HCT116 (cell line): Measurements from ENCODE around the gene TRPT1. TPM values are rescaled to one million over a fixed set of nuclear protein-coding genes. Genes with fewer than 3 reads are reported as not detected.

Experiments
- ATAC-seq: fragments of 200-7000 bp; cut with Tn5 transposase; 2 replicates; pipeline ENCODE4 v1.9.1; 2020; ENCODE audit warnings: mild to moderate bottlenecking, moderate library complexity
- BruUV-seq: library from RNA; stranded (reverse); fragments of 400-500 nt; replicated peaks from 2 replicates; lab custom pipeline; 2021; lab: Mats Ljungman, UMichigan
- CTCF ChIA-PET: fragments of 300-600 bp; sonication (Branson Sonifier 250); formaldehyde crosslinking; loops from one replicate; lab custom pipeline; 2021; ENCODE audit warnings: antibody characterized with exemption; lab: Charles Lee
- POLR2A ChIA-PET: fragments of 300-600, 350-600 bp; sonication (Branson Sonifier 250); formaldehyde crosslinking; loops from one replicate; lab custom pipeline; 2021; ENCODE audit warnings: antibody characterized with exemption; lab: Charles Lee
- RAD21 ChIA-PET, 2 experiments: fragments of 300-600 bp; sonication (Branson Sonifier 250); formaldehyde crosslinking; loops; one replicate each; lab custom pipeline; 2023; ENCODE audit warnings: low total read pairs in 2 of 2; ENCODE audit not compliant: uncharacterized antibody in 2 of 2, unreplicated experiment in 2 of 2, low non-redundant PET in 1 of 2; lab: Charles Lee
- DNase-seq: peaks from one replicate; pipeline ENCODE4 v3.0.0-alpha.2; 2010; ENCODE audit warnings: low read depth, low spot score
- H2AFZ ChIP-seq: fragments of 200-600 bp; shearing (Covaris generic), sonication (generic); 2 replicates; pipeline ENCODE4 v1.6.1; 2017; ENCODE audit warnings: low read depth, mixed run types, mixed read lengths, antibody characterized with exemption, low read length; ENCODE audit not compliant: poor library complexity, severe bottlenecking
- H3K27ac ChIP-seq: 2 replicates; pipeline ENCODE4 v1.5.1; 2012; ENCODE audit warnings: low read depth, low read length
- H3K27me3 ChIP-seq: fragments of 200-600 bp; sonication (generic); 2 replicates; pipeline ENCODE4 v1.6.1; 2016; ENCODE audit warnings: mixed run types, low read length, mixed read lengths; ENCODE audit not compliant: insufficient read depth
- H3K36me3 ChIP-seq, 2 experiments: fragments of 200-500 bp in 1 of 2; fragments of 200-600 bp in 1 of 2; sonication (Bioruptor generic) in 1 of 2; sonication (generic) in 1 of 2; 2 replicates each; pipeline versions ENCODE4 v1.5.1 to v1.6.1; 2014 to 2016; ENCODE audit warnings: low read length in 2 of 2, inconsistent platforms in 1 of 2, mixed read lengths in 1 of 2, mixed run types in 1 of 2; ENCODE audit not compliant: insufficient read depth in 2 of 2, control insufficient read depth in 1 of 2
- H3K4me1 ChIP-seq, 2 experiments: fragments of 200-600 bp in 1 of 2; sonication (generic) in 1 of 2; 2 replicates each; pipeline versions ENCODE4 v1.5.1 to v1.6.1; 2012 to 2017; ENCODE audit warnings: low read length in 2 of 2, inconsistent platforms in 1 of 2, mild to moderate bottlenecking in 1 of 2, mixed read lengths in 1 of 2, mixed run types in 1 of 2, moderate library complexity in 1 of 2; ENCODE audit not compliant: insufficient read depth in 2 of 2, control insufficient read depth in 1 of 2
- H3K4me2 ChIP-seq: fragments of 200-600 bp; sonication (generic); 2 replicates; pipeline ENCODE4 v1.6.1; 2017; ENCODE audit warnings: mixed run types, low read length, mixed read lengths
- H3K4me3 ChIP-seq, 2 experiments: fragments of 200-600 bp in 1 of 2; sonication (generic) in 1 of 2; replicated peaks in 1 of 2; 2 replicates each; pipeline ENCODE4 v1.5.1; 2011 to 2016; ENCODE audit warnings: low read length in 2 of 2, control low read depth in 1 of 2, low read depth in 1 of 2, mild to moderate bottlenecking in 1 of 2, mixed read lengths in 1 of 2, mixed run types in 1 of 2
- H3K79me2 ChIP-seq: fragments of 200-600 bp; sonication (generic); 2 replicates; pipeline ENCODE4 v1.6.1; 2017; ENCODE audit warnings: mild to moderate bottlenecking, mixed run types, low read length, moderate library complexity, mixed read lengths; ENCODE audit not compliant: insufficient read depth
- H3K9ac ChIP-seq: fragments of 200-600 bp; sonication (generic); 2 replicates; pipeline ENCODE4 v1.6.1; 2016; ENCODE audit warnings: low read length, mixed read lengths
- H3K9me2 ChIP-seq: fragments of 200-600 bp; sonication (generic), shearing (Covaris generic); 2 replicates; pipeline ENCODE4 v1.6.1; 2017; ENCODE audit warnings: mixed run types, mild to moderate bottlenecking, moderate library complexity; ENCODE audit not compliant: insufficient read depth
- H3K9me3 ChIP-seq, 2 experiments: fragments of 200-500 bp in 1 of 2; fragments of 200-600 bp in 1 of 2; sonication (Bioruptor generic) in 1 of 2; sonication (generic) in 1 of 2; 2 replicates each; pipeline ENCODE4 v1.6.1; 2014 to 2017; ENCODE audit warnings: low read length in 2 of 2, mixed read lengths in 2 of 2, inconsistent platforms in 1 of 2, low read depth in 1 of 2, mild to moderate bottlenecking in 1 of 2, mixed run types in 1 of 2, moderate library complexity in 1 of 2; ENCODE audit not compliant: control insufficient read depth in 1 of 2, insufficient read depth in 1 of 2
- H4K20me1 ChIP-seq: fragments of 200-600 bp; sonication (generic), shearing (Covaris generic); 2 replicates; pipeline ENCODE4 v1.6.1; 2017; ENCODE audit warnings: mixed run types, mild to moderate bottlenecking, moderate library complexity; ENCODE audit not compliant: insufficient read depth
- CBX3 ChIP-seq: IDR thresholded peaks from 2 replicates; pipeline ENCODE4 v1.6.1; 2012; ENCODE audit warnings: low read depth
- ELF1 ChIP-seq: IDR thresholded peaks from 2 replicates; pipeline ENCODE4 v1.6.1; 2012; ENCODE audit warnings: low read depth, borderline replicate concordance
- EZH2 ChIP-seq: fragments of 200-600 bp; sonication (generic); IDR thresholded peaks from 2 replicates; pipeline ENCODE4 v1.6.1; 2017; ENCODE audit warnings: antibody characterized with exemption, mixed run types
- EZH2phosphoT487 ChIP-seq: fragments of 200-600 bp; IDR thresholded peaks from 2 replicates; pipeline ENCODE4 v1.6.1; 2018; ENCODE audit warnings: antibody characterized with exemption, borderline replicate concordance
- JUND ChIP-seq: IDR thresholded peaks from 2 replicates; pipeline ENCODE4 v1.6.1; 2012
- POLR2AphosphoS5 ChIP-seq: IDR thresholded peaks from 2 replicates; pipeline ENCODE4 v1.6.1; 2011; ENCODE audit warnings: mild to moderate bottlenecking, low read depth, low read length, moderate library complexity
- TCF7L2 ChIP-seq: IDR thresholded peaks from 2 replicates; pipeline ENCODE4 v1.7.0; 2011; ENCODE audit warnings: borderline replicate concordance, inconsistent platforms; ENCODE audit not compliant: insufficient read depth, insufficient read length; ENCODE audit errors: extremely low read depth
- intact Hi-C: fragments of 100-400 bp; cut with micrococcal nuclease; formaldehyde crosslinking; loops from 2 replicates; pipeline ENCODE4 v1.10.0; 2022
- total RNA-seq: library from RNA; stranded (reverse); gene quantifications from one replicate; pipeline ENCODE4 v1.2.1, GENCODE V29; 2021; ENCODE audit not compliant: unreplicated experiment
- TF ChIP-seq, protein P1 (sequence below): IDR thresholded peaks from 2 replicates; pipeline ENCODE4 v1.6.1; 2012; ENCODE audit warnings: low read depth

The TRPT1 gene
- total RNA-seq, 1 experiment from 2014 or later = 43.2 TPM

- TF ChIP-seq ELF1 (no peak), TCF7L2 (no peak), EZH2phosphoT487 (no peak)
- TF ChIP-seq, all 23 proteins: peak for 0
Observed at GRCh38 chr11:64209563-64209843, 16.5 kb downstream of the TRPT1 start (continued).

DNA sequence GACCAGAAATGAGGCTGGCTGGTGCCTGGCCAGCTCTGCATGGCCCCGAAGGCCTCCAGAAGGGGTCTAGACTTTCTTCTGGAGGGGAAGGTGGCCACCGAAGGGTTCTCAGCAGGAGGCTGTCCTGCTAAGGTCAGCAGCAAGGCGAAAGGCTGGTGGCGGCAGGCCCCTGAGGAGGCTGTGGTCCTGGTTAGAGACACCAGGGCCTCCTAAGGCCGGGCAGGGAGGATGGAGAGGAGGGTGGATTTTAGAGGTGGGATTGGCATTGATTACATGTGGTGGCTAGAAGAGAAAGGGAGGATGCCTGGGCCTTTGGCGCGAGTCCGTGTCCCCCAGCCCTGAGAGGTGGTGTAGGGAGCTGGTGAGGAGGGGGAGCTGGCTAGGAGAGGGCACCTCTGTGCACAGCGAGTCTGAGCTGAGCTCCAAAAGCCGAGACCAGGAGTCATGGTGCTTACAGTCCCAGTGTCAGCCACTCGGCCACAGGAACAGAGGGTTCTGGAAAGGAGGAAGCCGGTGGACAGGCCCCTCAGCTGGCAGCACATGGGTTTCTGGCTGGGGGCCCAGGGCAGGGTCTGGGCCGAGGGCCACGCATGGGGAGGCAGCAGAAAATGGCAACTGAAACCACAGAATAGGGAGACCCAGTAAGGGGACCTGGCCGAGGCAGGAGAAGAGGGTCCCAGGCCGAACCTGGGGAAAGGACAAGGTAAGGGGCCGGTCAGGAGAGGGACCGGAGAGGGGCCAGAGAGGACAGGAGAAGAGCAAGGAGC lies 17.0 kb downstream of the TRPT1 start:
- H3K9ac ChIP-seq = no peak overlapping the region
- ChIA-PET POLR2A (no interaction called here), RAD21 (no interaction called here), CTCF (no interaction called here)
- H3K27me3 ChIP-seq = no peaks in the 10 kb centered on the region
- H3K9me3 ChIP-seq = no peaks in the 10 kb centered on the region
- intact Hi-C loops = no loop called here
- H3K4me1 ChIP-seq = peaks cover 0 to 7% of the 10 kb centered on the region in 2 experiments; a peak in 1 of 4 replicates
- TF ChIP-seq EZH2 (no peak), POLR2AphosphoS5 (no peak), JUND (no peak), CBX3 (no peak)
- TF ChIP-seq, protein P1, sequence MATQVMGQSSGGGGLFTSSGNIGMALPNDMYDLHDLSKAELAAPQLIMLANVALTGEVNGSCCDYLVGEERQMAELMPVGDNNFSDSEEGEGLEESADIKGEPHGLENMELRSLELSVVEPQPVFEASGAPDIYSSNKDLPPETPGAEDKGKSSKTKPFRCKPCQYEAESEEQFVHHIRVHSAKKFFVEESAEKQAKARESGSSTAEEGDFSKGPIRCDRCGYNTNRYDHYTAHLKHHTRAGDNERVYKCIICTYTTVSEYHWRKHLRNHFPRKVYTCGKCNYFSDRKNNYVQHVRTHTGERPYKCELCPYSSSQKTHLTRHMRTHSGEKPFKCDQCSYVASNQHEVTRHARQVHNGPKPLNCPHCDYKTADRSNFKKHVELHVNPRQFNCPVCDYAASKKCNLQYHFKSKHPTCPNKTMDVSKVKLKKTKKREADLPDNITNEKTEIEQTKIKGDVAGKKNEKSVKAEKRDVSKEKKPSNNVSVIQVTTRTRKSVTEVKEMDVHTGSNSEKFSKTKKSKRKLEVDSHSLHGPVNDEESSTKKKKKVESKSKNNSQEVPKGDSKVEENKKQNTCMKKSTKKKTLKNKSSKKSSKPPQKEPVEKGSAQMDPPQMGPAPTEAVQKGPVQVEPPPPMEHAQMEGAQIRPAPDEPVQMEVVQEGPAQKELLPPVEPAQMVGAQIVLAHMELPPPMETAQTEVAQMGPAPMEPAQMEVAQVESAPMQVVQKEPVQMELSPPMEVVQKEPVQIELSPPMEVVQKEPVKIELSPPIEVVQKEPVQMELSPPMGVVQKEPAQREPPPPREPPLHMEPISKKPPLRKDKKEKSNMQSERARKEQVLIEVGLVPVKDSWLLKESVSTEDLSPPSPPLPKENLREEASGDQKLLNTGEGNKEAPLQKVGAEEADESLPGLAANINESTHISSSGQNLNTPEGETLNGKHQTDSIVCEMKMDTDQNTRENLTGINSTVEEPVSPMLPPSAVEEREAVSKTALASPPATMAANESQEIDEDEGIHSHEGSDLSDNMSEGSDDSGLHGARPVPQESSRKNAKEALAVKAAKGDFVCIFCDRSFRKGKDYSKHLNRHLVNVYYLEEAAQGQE = no peak
- no peak overlapping the region for H3K4me2 ChIP-seq
- no peaks in the 10 kb centered on the region for H3K9me2 ChIP-seq
- no peaks in the 10 kb centered on the region for H4K20me1 ChIP-seq
- H2AFZ ChIP-seq = no peak overlapping the region
- ATAC-seq (no peak), DNase-seq (no peak)
- H3K27ac ChIP-seq = no peak overlapping the region
- no TSS peak for BruUV-seq
- H3K79me2 ChIP-seq = peaks cover 4% of the 10 kb centered on the region; the same call in 1 of the 2 replicates
- peaks cover 14 to 16% of the 10 kb centered on the region in 2 experiments for H3K36me3 ChIP-seq
- H3K4me3 ChIP-seq = no peak overlapping the region
